ENCODE results near the gene NACC2. TPM values are rescaled to one million over a fixed set of nuclear protein-coding genes. Genes with fewer than 3 reads are reported as not detected.

The NACC2 gene
- polyA plus RNA-seq, 1 of the 3 experiments (the other 2 are of a cell fraction), result 22.1 TPM

DNA sequence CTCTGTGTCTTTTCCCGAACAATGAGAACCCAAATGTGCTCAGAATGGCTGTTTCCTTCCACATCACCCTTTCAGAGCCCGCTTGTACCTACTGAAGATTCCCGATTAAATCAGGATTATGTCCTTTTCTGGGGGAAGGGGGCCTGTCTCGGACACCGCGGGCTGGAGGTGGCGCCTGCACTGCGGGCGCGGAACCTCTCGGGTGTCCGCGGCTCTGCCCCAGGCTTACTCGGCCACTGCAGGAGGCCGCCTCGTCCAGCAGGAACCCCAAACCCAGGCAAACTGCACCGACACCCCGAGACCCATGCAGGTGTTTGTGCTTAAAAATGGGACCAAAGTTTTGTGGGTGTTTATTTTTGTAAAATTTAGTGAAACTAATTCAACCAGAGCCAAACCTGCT is 32.2 kb upstream of the NACC2 start:
- H3K36me3 ChIP-seq (replicated peaks in 1 of 2; ENCODE audit: control insufficient read depth in 1 of 2, insufficient read depth in 2 of 2, low read length in 1 of 2), result no peaks in the 10 kb centered on the region
- H3K4me3 ChIP-seq (ENCODE audit: low read depth in 2 of 2, low read length in 1 of 2), result no peak overlapping the region
- peaks cover 28% of the 10 kb centered on the region for H3K27me3 ChIP-seq (ENCODE audit: insufficient read depth)
- TF ChIP-seq, protein P1, sequence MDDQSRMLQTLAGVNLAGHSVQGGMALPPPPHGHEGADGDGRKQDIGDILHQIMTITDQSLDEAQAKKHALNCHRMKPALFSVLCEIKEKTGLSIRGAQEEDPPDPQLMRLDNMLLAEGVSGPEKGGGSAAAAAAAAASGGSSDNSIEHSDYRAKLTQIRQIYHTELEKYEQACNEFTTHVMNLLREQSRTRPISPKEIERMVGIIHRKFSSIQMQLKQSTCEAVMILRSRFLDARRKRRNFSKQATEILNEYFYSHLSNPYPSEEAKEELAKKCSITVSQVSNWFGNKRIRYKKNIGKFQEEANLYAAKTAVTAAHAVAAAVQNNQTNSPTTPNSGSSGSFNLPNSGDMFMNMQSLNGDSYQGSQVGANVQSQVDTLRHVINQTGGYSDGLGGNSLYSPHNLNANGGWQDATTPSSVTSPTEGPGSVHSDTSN (IDR thresholded peaks at IDR 0.05), result no peak
- TF ChIP-seq YY1 (IDR thresholded peaks at IDR 0.05; ENCODE audit: low read depth) (no peak), EP300 (IDR thresholded peaks at IDR 0.05; ENCODE audit: borderline replicate concordance in 1 of 2, low read depth in 1 of 2, low read length in 1 of 2) (no peak)
- H3K79me2 ChIP-seq (ENCODE audit: insufficient read depth), result no peaks in the 10 kb centered on the region
- DNase-seq, result no peak
- POLR2A ChIA-PET, result no interaction called here
- no peaks in the 10 kb centered on the region for H4K20me1 ChIP-seq (ENCODE audit: insufficient read depth)
- peaks cover 0 to 5% of the 10 kb centered on the region in 2 experiments; a peak in 1 of 4 replicates for H3K4me1 ChIP-seq (ENCODE audit: control insufficient read depth in 1 of 2, insufficient read depth in 2 of 2, low read depth in 1 of 2, low read length in 1 of 2)
- no peak overlapping the region for H3K4me2 ChIP-seq
- H3K27ac ChIP-seq (ENCODE audit: low read depth in 2 of 2, low read length in 1 of 2), result no peak overlapping the region
- WGBS (ENCODE audit: low lambda C conversion rate), result 64% methylated on average over 7 of the region's 18 CpGs
- H3F3A ChIP-seq (replicated peaks; ENCODE audit: insufficient read depth), result no peaks in the 10 kb centered on the region
- no peak overlapping the region for H3K9ac ChIP-seq
- no peaks in the 10 kb centered on the region for H3K9me2 ChIP-seq
- no peaks in the 10 kb centered on the region for H3K9me3 ChIP-seq
- CTCF ChIA-PET, result interaction anchor here (1.2 kb wide), 1 partner anchor 111 kb away, joined by 3 read pairs; no protein-coding TSS in a partner anchor
- no peak overlapping the region for H2AFZ ChIP-seq (ENCODE audit: low read depth)

DNA sequence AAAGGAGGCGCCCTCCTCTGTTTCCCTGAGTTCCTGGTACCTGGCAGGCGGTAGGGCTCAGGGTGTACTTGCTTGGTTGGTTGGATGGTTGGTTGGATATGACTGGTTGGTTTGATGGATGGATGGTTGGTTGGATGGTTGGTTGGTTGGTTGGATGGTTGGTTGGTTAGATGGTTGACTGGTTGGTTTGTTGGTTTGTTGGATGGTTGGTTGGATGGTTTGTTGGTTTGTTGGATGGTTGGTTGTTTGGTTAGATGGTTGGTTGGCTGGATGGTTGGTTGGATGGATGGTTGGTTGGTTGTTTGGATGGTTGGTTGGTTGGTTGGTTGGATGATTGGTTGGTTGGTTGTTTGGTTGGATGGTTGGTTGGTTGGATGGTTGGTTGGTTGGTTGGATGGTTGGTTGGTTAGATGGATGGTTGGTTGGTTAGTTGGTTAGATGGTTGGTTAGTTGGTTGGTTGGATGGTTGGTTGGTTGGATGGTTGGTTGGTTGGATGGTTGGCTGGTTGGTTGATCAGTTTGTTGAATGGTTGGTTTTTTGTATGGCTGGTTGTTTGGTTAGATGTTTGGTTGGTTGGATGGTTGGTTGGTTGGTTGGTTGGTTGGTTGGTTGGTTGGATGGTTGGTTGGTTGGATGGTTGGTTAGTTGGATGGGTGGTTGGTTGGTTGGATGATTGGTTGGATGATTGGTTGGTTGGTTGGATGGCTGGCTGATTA is 30.0 kb upstream of the NACC2 start:
- WGBS (ENCODE audit: low lambda C conversion rate), result 43% methylated on average over 2 of the region's 2 CpGs
- no peaks in the 10 kb centered on the region for H3K9me2 ChIP-seq
- TF ChIP-seq, protein P2, sequence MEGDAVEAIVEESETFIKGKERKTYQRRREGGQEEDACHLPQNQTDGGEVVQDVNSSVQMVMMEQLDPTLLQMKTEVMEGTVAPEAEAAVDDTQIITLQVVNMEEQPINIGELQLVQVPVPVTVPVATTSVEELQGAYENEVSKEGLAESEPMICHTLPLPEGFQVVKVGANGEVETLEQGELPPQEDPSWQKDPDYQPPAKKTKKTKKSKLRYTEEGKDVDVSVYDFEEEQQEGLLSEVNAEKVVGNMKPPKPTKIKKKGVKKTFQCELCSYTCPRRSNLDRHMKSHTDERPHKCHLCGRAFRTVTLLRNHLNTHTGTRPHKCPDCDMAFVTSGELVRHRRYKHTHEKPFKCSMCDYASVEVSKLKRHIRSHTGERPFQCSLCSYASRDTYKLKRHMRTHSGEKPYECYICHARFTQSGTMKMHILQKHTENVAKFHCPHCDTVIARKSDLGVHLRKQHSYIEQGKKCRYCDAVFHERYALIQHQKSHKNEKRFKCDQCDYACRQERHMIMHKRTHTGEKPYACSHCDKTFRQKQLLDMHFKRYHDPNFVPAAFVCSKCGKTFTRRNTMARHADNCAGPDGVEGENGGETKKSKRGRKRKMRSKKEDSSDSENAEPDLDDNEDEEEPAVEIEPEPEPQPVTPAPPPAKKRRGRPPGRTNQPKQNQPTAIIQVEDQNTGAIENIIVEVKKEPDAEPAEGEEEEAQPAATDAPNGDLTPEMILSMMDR (IDR thresholded peaks at IDR 0.05), result no peak
- TF ChIP-seq, protein P3, sequence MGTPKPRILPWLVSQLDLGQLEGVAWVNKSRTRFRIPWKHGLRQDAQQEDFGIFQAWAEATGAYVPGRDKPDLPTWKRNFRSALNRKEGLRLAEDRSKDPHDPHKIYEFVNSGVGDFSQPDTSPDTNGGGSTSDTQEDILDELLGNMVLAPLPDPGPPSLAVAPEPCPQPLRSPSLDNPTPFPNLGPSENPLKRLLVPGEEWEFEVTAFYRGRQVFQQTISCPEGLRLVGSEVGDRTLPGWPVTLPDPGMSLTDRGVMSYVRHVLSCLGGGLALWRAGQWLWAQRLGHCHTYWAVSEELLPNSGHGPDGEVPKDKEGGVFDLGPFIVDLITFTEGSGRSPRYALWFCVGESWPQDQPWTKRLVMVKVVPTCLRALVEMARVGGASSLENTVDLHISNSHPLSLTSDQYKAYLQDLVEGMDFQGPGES (IDR thresholded peaks at IDR 0.05; ENCODE audit: low read depth, low read length), result no peak
- no peak for TF ChIP-seq ELF1 (IDR thresholded peaks at IDR 0.05)
- TF ChIP-seq, protein P4, sequence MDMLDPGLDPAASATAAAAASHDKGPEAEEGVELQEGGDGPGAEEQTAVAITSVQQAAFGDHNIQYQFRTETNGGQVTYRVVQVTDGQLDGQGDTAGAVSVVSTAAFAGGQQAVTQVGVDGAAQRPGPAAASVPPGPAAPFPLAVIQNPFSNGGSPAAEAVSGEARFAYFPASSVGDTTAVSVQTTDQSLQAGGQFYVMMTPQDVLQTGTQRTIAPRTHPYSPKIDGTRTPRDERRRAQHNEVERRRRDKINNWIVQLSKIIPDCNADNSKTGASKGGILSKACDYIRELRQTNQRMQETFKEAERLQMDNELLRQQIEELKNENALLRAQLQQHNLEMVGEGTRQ (IDR thresholded peaks at IDR 0.05; ENCODE audit: borderline replicate concordance, low read depth, low read length), result no peak
- TF ChIP-seq EZH2phosphoT487 (IDR thresholded peaks at IDR 0.05; ENCODE audit: borderline replicate concordance, low read depth), result no peak
- no peak for TF ChIP-seq TCF12 (IDR thresholded peaks at IDR 0.05)
- TF ChIP-seq EP300 (IDR thresholded peaks at IDR 0.05; ENCODE audit: borderline replicate concordance in 1 of 2, low read depth in 1 of 2, low read length in 1 of 2), result no peak
- TF ChIP-seq MEF2A (IDR thresholded peaks at IDR 0.05; ENCODE audit: borderline replicate concordance, low read depth), result no peak
- no peak for TF ChIP-seq RAD21 (IDR thresholded peaks at IDR 0.05; ENCODE audit: low read length)
- TF ChIP-seq, protein P5, sequence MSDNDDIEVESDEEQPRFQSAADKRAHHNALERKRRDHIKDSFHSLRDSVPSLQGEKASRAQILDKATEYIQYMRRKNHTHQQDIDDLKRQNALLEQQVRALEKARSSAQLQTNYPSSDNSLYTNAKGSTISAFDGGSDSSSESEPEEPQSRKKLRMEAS (IDR thresholded peaks at IDR 0.05; ENCODE audit: low read depth), result no peak
- TF ChIP-seq CHD2 (IDR thresholded peaks at IDR 0.05; ENCODE audit: low read length, partially characterized antibody), result no peak
- TF ChIP-seq FOXM1 (IDR thresholded peaks at IDR 0.05; ENCODE audit: low read depth), result no peak
- no peaks in the 10 kb centered on the region for H3K79me2 ChIP-seq (ENCODE audit: insufficient read depth)
- H3K9me3 ChIP-seq, result no peaks in the 10 kb centered on the region
- H4K20me1 ChIP-seq (ENCODE audit: insufficient read depth), result no peaks in the 10 kb centered on the region
- peaks cover 3% of the 10 kb centered on the region for H3F3A ChIP-seq (replicated peaks; ENCODE audit: insufficient read depth)
- no peak overlapping the region for H3K9ac ChIP-seq
- CTCF ChIA-PET, result interaction anchor here (0.7 to 6.1 kb wide), 6 partner anchors 11 to 160 kb away, joined by 3 to 174 read pairs (median 6); partner anchors contain the start of gene UBAC1
- no peak overlapping the region for H3K27ac ChIP-seq (ENCODE audit: low read depth in 2 of 2, low read length in 1 of 2)
- H3K4me3 ChIP-seq (ENCODE audit: low read depth in 2 of 2, low read length in 1 of 2), result no peak overlapping the region
- no peaks in the 10 kb centered on the region for H3K36me3 ChIP-seq (replicated peaks in 1 of 2; ENCODE audit: control insufficient read depth in 1 of 2, insufficient read depth in 2 of 2, low read length in 1 of 2)
- POLR2A ChIA-PET, result no interaction called here
- no peak overlapping the region for H3K4me2 ChIP-seq
- peaks cover 0 to 5% of the 10 kb centered on the region in 2 experiments; a peak in 1 of 4 replicates for H3K4me1 ChIP-seq (ENCODE audit: control insufficient read depth in 1 of 2, insufficient read depth in 2 of 2, low read depth in 1 of 2, low read length in 1 of 2)
- no peak overlapping the region for H2AFZ ChIP-seq (ENCODE audit: low read depth)
- peaks cover 22% of the 10 kb centered on the region for H3K27me3 ChIP-seq (ENCODE audit: insufficient read depth)
- no peak for DNase-seq
